K562 (cell line): Measurements from ENCODE around the gene ACTL9. TPM values are rescaled to one million over a fixed set of nuclear protein-coding genes. Genes with fewer than 3 reads are reported as not detected.
A peak's percentile ranks its signal among the peaks of the same experiment; 100 is the strongest.

Experiments used
- BCL6 ChIP-seq: fragments of 250-450 bp; sonication (Bioruptor Pico); IDR thresholded peaks from 2 replicates; pipeline ENCODE4 v1.4.0; 2020
- CBX2 ChIP-seq: fragments of 200-600 bp; sonication (generic); IDR thresholded peaks from one replicate; pipeline ENCODE4 v1.6.1; 2012; ENCODE audit warnings: mild to moderate bottlenecking, low read length, inconsistent platforms; ENCODE audit not compliant: insufficient read depth, poor library complexity, severe bottlenecking
- CC2D1A ChIP-seq: fragments of 450-650 bp; IDR thresholded peaks from 2 replicates; pipeline ENCODE4 v1.6.1; 2017; ENCODE audit warnings: mild to moderate bottlenecking
- JUNB ChIP-seq: fragments of 450-650 bp; formaldehyde crosslinking; conservative IDR thresholded peaks from 2 replicates; pipeline ENCODE4 v1.4.0; 2020; ENCODE audit warnings: mild to moderate bottlenecking
- NFXL1 ChIP-seq: fragments of 450-650 bp; formaldehyde crosslinking; IDR thresholded peaks from 2 replicates; pipeline ENCODE4 v1.4.0; 2021; ENCODE audit warnings: mild to moderate bottlenecking
- RBM25 ChIP-seq: fragments of 200-400 bp; formaldehyde crosslinking; IDR thresholded peaks from 2 replicates; pipeline ENCODE4 v1.6.1; 2018; ENCODE audit warnings: low read length, low read depth, moderate library complexity; ENCODE audit not compliant: severe bottlenecking
- polyA plus RNA-seq, 8 experiments: library from polyadenylated mRNA; depleted of rRNA in 4 of 8; stranded (reverse) in 5 of 8; unstranded in 3 of 8; fragments of >200 nt; fragmentation: Nextera tagmentation in 2 of 8; fragmentation: Illumina TruSeq in 1 of 8; extraction: Ambion mirVana in 2 of 8; extraction: Trizol in 1 of 8; gene quantifications; 2 replicates each; pipeline versions ENCODE4 v1.2.1 to v1.2.3, GENCODE V29; 2011 to 2014; ENCODE audit warnings: inconsistent platforms in 1 of 8, missing spikeins in 1 of 8
- total RNA-seq, 7 experiments: library from RNA; depleted of rRNA in 6 of 7; stranded (reverse); fragments of >200 nt in 6 of 7; fragmentation: Illumina TruSeq in 2 of 7; extraction: Trizol in 2 of 7; gene quantifications; 2 replicates each; pipeline versions ENCODE4 v1.2.1 to v1.2.3, GENCODE V29; 2011 to 2021; ENCODE audit warnings: low replicate concordance in 1 of 7
- TF ChIP-seq, protein P1 (sequence below): fragments of 200-800 bp; sonication (Bioruptor generic); IDR thresholded peaks from 2 replicates; pipeline ENCODE4 v1.6.1; 2017; ENCODE audit warnings: missing genetic modification characterization, missing compliant biosample characterization
- TF ChIP-seq, protein P2 (sequence below): fragments of 250-450 bp; sonication (Bioruptor Pico); IDR thresholded peaks from 2 replicates; pipeline ENCODE4 v1.4.0; 2020; ENCODE audit warnings: borderline replicate concordance
- TF ChIP-seq, protein P3 (sequence below): sonication (generic); formaldehyde crosslinking; IDR thresholded peaks from 2 replicates; pipeline ENCODE4 v1.8.1; 2023; ENCODE audit warnings: mild to moderate bottlenecking, missing genetic modification reagents
- TF ChIP-seq, protein P4 (sequence below): fragments of 450-650 bp; IDR thresholded peaks from 2 replicates; pipeline ENCODE4 v1.6.1; 2016
- TF ChIP-seq, protein P5 (sequence below): sonication (generic); formaldehyde crosslinking; IDR thresholded peaks from 2 replicates; pipeline ENCODE4 v1.8.0; 2022; ENCODE audit warnings: mild to moderate bottlenecking, missing genetic modification reagents
- TF ChIP-seq, protein P6 (sequence below): fragments of 250-450 bp; sonication (Bioruptor Pico); IDR thresholded peaks from 2 replicates; pipeline ENCODE4 v1.8.0; 2022; ENCODE audit warnings: inconsistent platforms
- TF ChIP-seq, protein P7 (sequence below): fragments of 250-450 bp; sonication (Bioruptor Pico); IDR thresholded peaks from 2 replicates; pipeline ENCODE4 v1.4.0; 2020; ENCODE audit warnings: mild to moderate bottlenecking, moderate library complexity

ACTL9 gene
- total and polyA plus RNA-seq, 9 of the 15 experiments (the other 6 are each of a cell fraction or from before 2014, with no cell fraction given), result not detected

DNA sequence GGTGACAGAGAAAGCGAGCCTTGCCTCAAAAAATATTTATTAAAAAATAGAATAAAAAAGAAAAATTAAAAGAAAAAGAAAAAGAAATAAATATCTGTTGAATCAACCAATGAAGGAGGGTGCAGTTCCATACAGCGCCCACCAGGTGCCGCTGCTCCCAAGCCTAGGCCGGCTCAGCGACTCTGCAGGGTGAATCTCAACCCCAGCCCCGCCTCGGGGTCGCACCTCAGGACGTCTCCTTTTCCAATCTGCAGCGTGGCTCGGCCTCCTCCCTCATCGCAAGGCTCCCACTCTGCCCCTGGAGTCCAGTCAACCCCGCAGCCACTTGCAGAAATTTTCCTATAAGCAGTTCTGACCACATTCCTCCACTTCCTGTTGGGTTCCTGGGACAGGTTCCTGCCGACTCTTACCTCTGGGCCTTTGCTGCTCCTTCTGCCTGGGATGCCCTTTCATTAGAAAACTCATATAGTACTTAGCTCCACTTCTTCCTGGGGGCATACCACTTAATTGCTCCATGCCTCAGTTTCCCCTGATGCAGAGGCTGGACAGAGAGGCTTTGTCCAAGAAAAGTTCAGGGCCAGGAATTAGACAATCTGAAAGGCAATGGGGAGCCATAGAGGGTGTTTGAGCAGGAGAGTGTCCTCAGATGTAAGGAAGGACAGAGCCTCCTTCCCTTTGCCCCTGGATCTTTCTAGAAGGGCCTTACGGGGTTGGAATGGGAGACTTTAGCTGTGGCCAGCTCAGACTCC is 43.8 kb downstream of the ACTL9 start (continued):
- TF ChIP-seq, protein P1, sequence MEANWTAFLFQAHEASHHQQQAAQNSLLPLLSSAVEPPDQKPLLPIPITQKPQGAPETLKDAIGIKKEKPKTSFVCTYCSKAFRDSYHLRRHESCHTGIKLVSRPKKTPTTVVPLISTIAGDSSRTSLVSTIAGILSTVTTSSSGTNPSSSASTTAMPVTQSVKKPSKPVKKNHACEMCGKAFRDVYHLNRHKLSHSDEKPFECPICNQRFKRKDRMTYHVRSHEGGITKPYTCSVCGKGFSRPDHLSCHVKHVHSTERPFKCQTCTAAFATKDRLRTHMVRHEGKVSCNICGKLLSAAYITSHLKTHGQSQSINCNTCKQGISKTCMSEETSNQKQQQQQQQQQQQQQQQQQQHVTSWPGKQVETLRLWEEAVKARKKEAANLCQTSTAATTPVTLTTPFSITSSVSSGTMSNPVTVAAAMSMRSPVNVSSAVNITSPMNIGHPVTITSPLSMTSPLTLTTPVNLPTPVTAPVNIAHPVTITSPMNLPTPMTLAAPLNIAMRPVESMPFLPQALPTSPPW (CRISPR knock-in tag), result peak; percentile 63; the same call in 1 of the 2 replicates
- TF ChIP-seq, protein P2, sequence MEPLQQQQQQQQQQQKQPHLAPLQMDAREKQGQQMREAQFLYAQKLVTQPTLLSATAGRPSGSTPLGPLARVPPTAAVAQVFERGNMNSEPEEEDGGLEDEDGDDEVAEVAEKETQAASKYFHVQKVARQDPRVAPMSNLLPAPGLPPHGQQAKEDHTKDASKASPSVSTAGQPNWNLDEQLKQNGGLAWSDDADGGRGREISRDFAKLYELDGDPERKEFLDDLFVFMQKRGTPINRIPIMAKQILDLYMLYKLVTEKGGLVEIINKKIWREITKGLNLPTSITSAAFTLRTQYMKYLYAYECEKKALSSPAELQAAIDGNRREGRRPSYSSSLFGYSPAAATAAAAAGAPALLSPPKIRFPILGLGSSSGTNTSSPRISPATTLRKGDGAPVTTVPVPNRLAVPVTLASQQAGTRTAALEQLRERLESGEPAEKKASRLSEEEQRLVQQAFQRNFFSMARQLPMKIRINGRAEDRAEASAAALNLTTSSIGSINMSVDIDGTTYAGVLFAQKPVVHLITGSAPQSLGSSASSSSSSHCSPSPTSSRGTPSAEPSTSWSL (CRISPR knock-in tag), result no peak
- TF ChIP-seq, protein P3, sequence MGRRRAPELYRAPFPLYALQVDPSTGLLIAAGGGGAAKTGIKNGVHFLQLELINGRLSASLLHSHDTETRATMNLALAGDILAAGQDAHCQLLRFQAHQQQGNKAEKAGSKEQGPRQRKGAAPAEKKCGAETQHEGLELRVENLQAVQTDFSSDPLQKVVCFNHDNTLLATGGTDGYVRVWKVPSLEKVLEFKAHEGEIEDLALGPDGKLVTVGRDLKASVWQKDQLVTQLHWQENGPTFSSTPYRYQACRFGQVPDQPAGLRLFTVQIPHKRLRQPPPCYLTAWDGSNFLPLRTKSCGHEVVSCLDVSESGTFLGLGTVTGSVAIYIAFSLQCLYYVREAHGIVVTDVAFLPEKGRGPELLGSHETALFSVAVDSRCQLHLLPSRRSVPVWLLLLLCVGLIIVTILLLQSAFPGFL (CRISPR knock-in tag), result peak; percentile 77; the same call in 1 of the 2 replicates
- TF ChIP-seq JUNB (CRISPR knock-in tag) (no peak), RBM25 (peak; percentile 96), CC2D1A (peak; percentile 63), NFXL1 (CRISPR knock-in tag) (no peak), BCL6 (CRISPR knock-in tag) (no peak), CBX2 (no peak)
- TF ChIP-seq, protein P4, sequence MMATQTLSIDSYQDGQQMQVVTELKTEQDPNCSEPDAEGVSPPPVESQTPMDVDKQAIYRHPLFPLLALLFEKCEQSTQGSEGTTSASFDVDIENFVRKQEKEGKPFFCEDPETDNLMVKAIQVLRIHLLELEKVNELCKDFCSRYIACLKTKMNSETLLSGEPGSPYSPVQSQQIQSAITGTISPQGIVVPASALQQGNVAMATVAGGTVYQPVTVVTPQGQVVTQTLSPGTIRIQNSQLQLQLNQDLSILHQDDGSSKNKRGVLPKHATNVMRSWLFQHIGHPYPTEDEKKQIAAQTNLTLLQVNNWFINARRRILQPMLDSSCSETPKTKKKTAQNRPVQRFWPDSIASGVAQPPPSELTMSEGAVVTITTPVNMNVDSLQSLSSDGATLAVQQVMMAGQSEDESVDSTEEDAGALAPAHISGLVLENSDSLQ, result no peak
- TF ChIP-seq, protein P5, sequence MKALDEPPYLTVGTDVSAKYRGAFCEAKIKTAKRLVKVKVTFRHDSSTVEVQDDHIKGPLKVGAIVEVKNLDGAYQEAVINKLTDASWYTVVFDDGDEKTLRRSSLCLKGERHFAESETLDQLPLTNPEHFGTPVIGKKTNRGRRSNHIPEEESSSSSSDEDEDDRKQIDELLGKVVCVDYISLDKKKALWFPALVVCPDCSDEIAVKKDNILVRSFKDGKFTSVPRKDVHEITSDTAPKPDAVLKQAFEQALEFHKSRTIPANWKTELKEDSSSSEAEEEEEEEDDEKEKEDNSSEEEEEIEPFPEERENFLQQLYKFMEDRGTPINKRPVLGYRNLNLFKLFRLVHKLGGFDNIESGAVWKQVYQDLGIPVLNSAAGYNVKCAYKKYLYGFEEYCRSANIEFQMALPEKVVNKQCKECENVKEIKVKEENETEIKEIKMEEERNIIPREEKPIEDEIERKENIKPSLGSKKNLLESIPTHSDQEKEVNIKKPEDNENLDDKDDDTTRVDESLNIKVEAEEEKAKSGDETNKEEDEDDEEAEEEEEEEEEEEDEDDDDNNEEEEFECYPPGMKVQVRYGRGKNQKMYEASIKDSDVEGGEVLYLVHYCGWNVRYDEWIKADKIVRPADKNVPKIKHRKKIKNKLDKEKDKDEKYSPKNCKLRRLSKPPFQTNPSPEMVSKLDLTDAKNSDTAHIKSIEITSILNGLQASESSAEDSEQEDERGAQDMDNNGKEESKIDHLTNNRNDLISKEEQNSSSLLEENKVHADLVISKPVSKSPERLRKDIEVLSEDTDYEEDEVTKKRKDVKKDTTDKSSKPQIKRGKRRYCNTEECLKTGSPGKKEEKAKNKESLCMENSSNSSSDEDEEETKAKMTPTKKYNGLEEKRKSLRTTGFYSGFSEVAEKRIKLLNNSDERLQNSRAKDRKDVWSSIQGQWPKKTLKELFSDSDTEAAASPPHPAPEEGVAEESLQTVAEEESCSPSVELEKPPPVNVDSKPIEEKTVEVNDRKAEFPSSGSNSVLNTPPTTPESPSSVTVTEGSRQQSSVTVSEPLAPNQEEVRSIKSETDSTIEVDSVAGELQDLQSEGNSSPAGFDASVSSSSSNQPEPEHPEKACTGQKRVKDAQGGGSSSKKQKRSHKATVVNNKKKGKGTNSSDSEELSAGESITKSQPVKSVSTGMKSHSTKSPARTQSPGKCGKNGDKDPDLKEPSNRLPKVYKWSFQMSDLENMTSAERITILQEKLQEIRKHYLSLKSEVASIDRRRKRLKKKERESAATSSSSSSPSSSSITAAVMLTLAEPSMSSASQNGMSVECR (CRISPR knock-in tag), result no peak
- TF ChIP-seq, protein P6, sequence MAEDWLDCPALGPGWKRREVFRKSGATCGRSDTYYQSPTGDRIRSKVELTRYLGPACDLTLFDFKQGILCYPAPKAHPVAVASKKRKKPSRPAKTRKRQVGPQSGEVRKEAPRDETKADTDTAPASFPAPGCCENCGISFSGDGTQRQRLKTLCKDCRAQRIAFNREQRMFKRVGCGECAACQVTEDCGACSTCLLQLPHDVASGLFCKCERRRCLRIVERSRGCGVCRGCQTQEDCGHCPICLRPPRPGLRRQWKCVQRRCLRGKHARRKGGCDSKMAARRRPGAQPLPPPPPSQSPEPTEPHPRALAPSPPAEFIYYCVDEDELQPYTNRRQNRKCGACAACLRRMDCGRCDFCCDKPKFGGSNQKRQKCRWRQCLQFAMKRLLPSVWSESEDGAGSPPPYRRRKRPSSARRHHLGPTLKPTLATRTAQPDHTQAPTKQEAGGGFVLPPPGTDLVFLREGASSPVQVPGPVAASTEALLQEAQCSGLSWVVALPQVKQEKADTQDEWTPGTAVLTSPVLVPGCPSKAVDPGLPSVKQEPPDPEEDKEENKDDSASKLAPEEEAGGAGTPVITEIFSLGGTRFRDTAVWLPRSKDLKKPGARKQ, result no peak
- TF ChIP-seq, protein P7, sequence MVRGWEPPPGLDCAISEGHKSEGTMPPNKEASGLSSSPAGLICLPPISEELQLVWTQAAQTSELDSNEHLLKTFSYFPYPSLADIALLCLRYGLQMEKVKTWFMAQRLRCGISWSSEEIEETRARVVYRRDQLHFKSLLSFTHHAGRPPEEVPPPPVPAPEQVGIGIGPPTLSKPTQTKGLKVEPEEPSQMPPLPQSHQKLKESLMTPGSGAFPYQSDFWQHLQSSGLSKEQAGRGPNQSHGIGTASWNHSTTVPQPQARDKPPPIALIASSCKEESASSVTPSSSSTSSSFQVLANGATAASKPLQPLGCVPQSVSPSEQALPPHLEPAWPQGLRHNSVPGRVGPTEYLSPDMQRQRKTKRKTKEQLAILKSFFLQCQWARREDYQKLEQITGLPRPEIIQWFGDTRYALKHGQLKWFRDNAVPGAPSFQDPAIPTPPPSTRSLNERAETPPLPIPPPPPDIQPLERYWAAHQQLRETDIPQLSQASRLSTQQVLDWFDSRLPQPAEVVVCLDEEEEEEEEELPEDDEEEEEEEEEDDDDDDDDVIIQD (CRISPR knock-in tag), result no peak
